ENCODE data around the gene ASB13.

ASB13 gene

DNA sequence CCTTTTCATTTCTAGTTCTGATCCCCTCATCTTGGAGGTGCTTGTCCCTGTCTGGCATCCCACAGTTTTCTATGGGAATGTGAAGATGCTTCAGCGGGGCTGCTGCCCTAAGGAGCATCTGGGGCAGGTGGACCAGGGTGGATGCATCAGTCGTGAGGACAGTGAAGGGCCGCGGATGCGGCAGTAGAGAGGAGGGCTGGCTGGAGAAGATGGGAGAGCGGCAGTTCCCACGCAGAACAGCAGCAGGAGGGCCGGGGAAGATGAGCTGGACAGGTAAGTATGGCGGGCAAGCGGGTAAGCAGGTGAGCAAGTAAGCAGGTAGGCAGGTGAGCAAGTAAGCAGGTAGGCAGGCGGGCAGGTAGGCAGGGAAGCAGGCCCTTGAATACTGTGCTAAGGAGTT, 48.9 kb downstream of the ASB13 start:
- DNase-seq (ENCODE audit: low spot score), result no peak
- TF ChIP-seq, protein P1, sequence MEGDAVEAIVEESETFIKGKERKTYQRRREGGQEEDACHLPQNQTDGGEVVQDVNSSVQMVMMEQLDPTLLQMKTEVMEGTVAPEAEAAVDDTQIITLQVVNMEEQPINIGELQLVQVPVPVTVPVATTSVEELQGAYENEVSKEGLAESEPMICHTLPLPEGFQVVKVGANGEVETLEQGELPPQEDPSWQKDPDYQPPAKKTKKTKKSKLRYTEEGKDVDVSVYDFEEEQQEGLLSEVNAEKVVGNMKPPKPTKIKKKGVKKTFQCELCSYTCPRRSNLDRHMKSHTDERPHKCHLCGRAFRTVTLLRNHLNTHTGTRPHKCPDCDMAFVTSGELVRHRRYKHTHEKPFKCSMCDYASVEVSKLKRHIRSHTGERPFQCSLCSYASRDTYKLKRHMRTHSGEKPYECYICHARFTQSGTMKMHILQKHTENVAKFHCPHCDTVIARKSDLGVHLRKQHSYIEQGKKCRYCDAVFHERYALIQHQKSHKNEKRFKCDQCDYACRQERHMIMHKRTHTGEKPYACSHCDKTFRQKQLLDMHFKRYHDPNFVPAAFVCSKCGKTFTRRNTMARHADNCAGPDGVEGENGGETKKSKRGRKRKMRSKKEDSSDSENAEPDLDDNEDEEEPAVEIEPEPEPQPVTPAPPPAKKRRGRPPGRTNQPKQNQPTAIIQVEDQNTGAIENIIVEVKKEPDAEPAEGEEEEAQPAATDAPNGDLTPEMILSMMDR (IDR thresholded peaks at IDR 0.05; ENCODE audit: extremely low read depth, missing control alignments), result no peak

DNA sequence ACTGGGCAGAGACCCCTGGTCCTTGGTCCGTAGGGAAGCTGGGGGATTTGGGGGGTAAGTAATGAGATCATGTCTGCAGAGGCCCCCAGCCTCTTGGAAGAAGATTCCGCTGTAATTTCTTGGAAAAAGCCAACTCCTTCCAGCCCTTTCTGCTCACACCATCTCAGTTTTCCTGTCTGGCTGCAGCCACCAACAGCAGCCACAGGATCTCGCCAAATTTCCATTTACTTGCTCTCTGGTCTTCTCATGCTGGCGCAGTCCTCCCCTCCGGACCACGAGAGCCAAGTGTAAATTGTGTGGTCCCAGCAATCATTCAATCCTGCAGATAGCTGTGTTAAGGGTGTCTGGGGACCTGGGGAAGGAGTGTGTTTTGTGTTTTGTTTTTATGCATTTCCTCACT, 49.6 kb downstream of the ASB13 start:
- TF ChIP-seq, protein P1 (IDR thresholded peaks at IDR 0.05; ENCODE audit: extremely low read depth, missing control alignments), result no peak
- DNase-seq (ENCODE audit: low spot score), result no peak

DNA sequence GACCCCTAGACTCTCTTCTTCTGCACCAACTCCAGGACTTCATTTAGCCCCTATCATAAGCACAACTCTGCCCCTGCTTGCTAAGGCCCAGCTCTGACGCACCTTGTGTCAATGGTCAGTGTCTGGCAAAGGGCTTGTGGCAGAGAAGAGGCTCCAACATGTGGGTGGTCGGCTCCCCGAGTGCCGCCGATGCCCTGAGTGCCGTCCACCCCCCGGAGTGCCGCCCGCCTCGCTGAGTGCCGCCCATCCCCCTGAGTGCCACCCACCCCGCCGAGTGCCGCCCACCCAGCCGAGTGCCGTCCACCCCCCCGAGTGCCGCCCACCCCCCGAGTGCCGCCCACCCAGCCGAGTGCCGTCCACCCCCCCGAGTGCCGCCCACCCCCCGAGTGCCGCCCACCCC, 50.3 kb downstream of the ASB13 start:
- no peak for DNase-seq (ENCODE audit: low spot score)
- TF ChIP-seq, protein P1 (IDR thresholded peaks at IDR 0.05; ENCODE audit: extremely low read depth, missing control alignments), result no peak

DNA sequence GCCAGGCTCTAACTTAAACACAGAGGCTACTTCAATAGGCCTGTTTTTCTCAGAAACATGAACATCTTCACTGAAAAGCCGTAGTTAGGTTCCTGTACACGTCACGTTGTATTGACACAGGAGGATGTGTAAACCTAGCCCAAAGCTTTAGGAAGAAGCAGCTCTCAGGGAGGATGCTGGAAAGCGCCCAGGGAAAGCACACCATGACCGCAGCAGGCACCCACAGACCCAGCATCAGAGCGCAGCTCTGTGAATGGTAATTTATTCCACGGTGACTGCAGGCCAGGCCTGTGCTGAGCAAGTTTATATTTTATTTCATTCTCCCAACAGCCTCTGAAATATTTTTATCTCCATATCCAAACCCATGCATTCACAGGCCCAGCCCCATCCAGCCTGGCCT, 51.1 kb downstream of the ASB13 start:
- DNase-seq (ENCODE audit: low spot score), result no peak
- TF ChIP-seq, protein P1 (IDR thresholded peaks at IDR 0.05; ENCODE audit: extremely low read depth, missing control alignments), result no peak

DNA sequence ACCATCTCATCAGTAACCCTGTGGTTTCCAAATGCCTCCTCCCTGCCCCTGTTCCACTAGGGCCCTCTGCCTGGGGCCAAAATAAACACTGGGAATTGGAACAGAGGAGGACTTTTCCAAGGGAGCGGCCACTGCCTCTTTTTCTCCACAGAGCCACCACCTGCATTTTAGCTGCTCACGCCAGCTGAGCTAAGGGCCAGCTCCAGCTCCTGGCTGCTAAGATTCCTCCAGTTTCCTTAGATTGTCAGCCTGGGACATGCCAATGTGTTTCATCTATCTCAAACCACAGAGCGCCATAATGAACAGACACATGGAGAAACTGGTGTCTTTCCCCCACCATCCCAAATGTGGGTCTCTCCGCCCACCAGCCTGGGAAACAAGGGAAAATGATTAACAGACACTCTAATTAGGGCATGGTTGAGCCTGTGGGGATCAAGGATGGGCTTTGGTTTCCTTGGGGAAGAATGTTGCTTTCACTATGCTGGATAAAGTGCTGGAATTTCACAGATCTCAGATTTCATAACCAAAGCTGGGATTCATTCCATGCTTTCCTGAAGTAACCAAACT, 52.2 kb downstream of the ASB13 start:
- no peak for DNase-seq (ENCODE audit: low spot score)

DNA sequence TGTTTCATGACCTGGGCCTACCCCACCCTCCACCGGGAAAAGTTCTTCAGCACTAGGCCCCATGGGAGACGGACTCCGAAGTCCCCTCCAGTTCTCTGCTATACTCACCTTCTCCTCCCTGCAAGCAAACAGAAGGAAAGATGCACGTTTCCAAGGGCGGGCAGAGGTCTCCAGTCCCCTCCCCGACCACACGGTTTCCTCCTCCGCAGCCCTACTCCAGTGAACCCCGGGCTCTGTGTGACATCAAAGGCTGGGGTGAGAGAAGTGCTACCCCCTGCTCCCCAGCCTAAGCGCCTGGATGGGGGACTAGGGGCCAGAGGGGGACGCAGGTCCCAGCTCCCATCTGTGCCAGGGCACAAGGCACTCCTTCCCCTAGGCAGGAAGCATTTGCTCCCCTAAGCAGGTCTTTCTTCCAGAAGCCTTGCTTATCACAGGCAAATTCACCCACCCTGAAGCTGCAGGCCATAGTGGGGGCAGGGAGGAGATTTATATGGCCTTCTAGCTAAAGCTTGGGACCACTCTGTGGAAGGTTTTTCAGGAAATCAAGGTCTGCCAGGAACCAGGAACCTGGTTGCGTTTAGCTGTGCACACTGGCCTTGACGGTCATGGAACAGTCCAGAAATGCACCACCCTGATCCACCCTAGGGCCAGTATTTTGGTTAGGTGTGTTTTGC, 52.8 kb downstream of the ASB13 start:
- TF ChIP-seq, protein P1 (IDR thresholded peaks at IDR 0.05; ENCODE audit: extremely low read depth, missing control alignments), result no peak
- no peak for DNase-seq (ENCODE audit: low spot score)

More for the DNA sequence above, 52.2 kb downstream of the ASB13 start:
- TF ChIP-seq, protein P1 (IDR thresholded peaks at IDR 0.05; ENCODE audit: extremely low read depth, missing control alignments), result no peak

DNA sequence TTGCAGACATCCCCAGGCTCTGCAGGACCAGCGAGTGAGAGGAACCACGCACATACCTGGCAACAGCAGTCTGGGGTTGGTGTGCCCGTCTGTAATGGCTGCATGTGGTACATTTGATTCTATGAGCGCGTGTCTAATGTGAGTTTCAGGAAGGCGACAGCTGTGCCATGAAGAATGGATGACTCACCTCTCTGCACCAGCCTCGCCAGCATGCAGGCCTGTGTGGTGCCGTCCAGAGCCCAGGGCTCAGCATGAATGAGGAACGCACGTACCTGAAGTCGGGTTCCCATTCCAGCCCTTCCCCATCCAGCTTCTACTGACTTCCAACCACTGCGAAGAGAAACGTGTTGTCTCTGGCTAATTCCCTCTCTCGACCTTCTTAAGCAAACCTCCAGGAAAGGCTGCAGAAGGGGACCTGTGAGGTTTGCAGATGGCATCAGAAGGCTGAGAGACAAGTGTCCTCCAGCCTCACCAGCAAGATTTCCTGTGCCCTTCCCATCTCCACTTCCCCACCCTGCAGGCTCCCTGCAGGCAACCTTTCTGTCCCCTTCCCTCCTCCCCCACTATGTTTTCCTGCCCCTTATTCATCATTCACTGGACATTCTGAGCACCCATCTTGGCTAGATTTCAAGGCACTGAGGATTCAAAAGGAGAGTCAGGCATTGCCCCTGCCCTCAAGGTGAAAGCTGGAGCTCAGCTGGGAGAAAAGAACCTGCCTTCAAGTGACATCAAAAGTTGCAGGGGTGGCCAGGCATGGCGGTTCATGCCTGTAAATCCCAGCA, 54.3 kb downstream of the ASB13 start:
- TF ChIP-seq, protein P1 (IDR thresholded peaks at IDR 0.05; ENCODE audit: extremely low read depth, missing control alignments), result no peak
- no peak for DNase-seq (ENCODE audit: low spot score)

Measured in GM20000 (cell line).